GM23338 (cell line): ENCODE data around the gene KDELR1.

ENCODE experiments used
- CREB1 ChIP-seq: fragments of 250-450 bp; sonication (Bioruptor Pico); IDR thresholded peaks from 2 replicates; pipeline ENCODE4 v1.5.0; 2020; ENCODE audit warnings: low read depth, mild to moderate bottlenecking, moderate library complexity
- ETS1 ChIP-seq: IDR thresholded peaks from 2 replicates; pipeline ENCODE4 v1.6.1; 2016; ENCODE audit warnings: antibody characterized with exemption
- EZH2 ChIP-seq: fragments of 200-600 bp; sonication (generic); IDR thresholded peaks from one replicate; pipeline ENCODE4 v1.8.0; 2017; ENCODE audit warnings: antibody characterized with exemption, mild to moderate bottlenecking, low read depth; ENCODE audit not compliant: unreplicated experiment
- EZH2phosphoT487 ChIP-seq: fragments of 200-600 bp; sonication (generic); IDR thresholded peaks from one replicate; pipeline ENCODE4 v1.8.1; 2018; ENCODE audit warnings: antibody characterized with exemption; ENCODE audit not compliant: unreplicated experiment
- JUNB ChIP-seq: IDR thresholded peaks from one replicate; pipeline ENCODE4 v1.6.1; 2016; ENCODE audit warnings: antibody characterized with exemption; ENCODE audit not compliant: unreplicated experiment
- POLR2AphosphoS5 ChIP-seq: IDR thresholded peaks from 2 replicates; pipeline ENCODE4 v1.6.1; 2016; ENCODE audit warnings: antibody characterized with exemption, low read depth
- STAT1 ChIP-seq: IDR thresholded peaks from one replicate; pipeline ENCODE4 v1.6.1; 2016; ENCODE audit warnings: antibody characterized with exemption; ENCODE audit not compliant: unreplicated experiment
- ZNF114 ChIP-seq: fragments of 250-450 bp; sonication (Bioruptor Pico); IDR thresholded peaks from 2 replicates; pipeline ENCODE4 v1.5.0; 2020; ENCODE audit warnings: mild to moderate bottlenecking, moderate library complexity
- TF ChIP-seq, protein P1 (sequence below), 2 experiments: fragments of 200-600 bp in 1 of 2; sonication (generic) in 1 of 2; conservative IDR thresholded peaks; 2 replicates each; pipeline versions ENCODE4 v1.5.1 to v1.6.1; 2016 to 2017; ENCODE audit warnings: antibody characterized with exemption in 2 of 2, low read depth in 2 of 2, mild to moderate bottlenecking in 2 of 2, moderate library complexity in 1 of 2
- TF ChIP-seq, protein P2 (sequence below): IDR thresholded peaks from one replicate; pipeline ENCODE4 v1.6.1; 2018; ENCODE audit warnings: antibody characterized with exemption; ENCODE audit not compliant: unreplicated experiment

DNA sequence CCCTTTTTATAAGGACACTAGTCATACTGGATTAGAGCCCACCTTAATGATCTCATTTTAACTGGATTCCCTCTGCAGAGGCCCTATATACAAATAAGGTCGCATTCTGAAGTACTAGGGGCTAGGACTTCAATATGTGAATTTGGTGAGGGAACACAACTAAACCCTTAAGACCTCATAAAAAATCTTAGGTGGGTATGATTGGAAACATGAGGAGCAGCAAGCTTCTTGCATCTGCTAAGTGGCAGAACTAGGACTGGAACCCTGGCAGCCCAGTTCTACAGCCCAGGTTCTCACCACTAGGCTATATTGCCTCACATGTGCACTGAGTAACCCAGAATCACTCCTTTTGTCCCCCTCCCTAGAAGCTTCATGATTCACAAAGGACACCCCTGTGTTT is 37.3 kb upstream of the KDELR1 start:
- TF ChIP-seq POLR2AphosphoS5 (no peak), EZH2 (no peak), JUNB (no peak), CREB1 (CRISPR knock-in tag) (no peak), STAT1 (no peak), ETS1 (no peak), EZH2phosphoT487 (no peak), ZNF114 (CRISPR knock-in tag) (no peak)
- TF ChIP-seq, protein P1, sequence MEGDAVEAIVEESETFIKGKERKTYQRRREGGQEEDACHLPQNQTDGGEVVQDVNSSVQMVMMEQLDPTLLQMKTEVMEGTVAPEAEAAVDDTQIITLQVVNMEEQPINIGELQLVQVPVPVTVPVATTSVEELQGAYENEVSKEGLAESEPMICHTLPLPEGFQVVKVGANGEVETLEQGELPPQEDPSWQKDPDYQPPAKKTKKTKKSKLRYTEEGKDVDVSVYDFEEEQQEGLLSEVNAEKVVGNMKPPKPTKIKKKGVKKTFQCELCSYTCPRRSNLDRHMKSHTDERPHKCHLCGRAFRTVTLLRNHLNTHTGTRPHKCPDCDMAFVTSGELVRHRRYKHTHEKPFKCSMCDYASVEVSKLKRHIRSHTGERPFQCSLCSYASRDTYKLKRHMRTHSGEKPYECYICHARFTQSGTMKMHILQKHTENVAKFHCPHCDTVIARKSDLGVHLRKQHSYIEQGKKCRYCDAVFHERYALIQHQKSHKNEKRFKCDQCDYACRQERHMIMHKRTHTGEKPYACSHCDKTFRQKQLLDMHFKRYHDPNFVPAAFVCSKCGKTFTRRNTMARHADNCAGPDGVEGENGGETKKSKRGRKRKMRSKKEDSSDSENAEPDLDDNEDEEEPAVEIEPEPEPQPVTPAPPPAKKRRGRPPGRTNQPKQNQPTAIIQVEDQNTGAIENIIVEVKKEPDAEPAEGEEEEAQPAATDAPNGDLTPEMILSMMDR (conservative IDR thresholded peaks at IDR 0.05; ENCODE audit: low read depth in 2 of 2) = no peak
- TF ChIP-seq, protein P2, sequence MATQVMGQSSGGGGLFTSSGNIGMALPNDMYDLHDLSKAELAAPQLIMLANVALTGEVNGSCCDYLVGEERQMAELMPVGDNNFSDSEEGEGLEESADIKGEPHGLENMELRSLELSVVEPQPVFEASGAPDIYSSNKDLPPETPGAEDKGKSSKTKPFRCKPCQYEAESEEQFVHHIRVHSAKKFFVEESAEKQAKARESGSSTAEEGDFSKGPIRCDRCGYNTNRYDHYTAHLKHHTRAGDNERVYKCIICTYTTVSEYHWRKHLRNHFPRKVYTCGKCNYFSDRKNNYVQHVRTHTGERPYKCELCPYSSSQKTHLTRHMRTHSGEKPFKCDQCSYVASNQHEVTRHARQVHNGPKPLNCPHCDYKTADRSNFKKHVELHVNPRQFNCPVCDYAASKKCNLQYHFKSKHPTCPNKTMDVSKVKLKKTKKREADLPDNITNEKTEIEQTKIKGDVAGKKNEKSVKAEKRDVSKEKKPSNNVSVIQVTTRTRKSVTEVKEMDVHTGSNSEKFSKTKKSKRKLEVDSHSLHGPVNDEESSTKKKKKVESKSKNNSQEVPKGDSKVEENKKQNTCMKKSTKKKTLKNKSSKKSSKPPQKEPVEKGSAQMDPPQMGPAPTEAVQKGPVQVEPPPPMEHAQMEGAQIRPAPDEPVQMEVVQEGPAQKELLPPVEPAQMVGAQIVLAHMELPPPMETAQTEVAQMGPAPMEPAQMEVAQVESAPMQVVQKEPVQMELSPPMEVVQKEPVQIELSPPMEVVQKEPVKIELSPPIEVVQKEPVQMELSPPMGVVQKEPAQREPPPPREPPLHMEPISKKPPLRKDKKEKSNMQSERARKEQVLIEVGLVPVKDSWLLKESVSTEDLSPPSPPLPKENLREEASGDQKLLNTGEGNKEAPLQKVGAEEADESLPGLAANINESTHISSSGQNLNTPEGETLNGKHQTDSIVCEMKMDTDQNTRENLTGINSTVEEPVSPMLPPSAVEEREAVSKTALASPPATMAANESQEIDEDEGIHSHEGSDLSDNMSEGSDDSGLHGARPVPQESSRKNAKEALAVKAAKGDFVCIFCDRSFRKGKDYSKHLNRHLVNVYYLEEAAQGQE = no peak
